T1000 (cell line): Measurements from ENCODE around the gene ALX3.

ENCODE experiments used
- DNase-seq: peaks from one replicate; lab custom pipeline; 2025; ENCODE audit warnings: mixed read lengths; lab: John Stamatoyannopoulos, UW

Gene ALX3

DNA sequence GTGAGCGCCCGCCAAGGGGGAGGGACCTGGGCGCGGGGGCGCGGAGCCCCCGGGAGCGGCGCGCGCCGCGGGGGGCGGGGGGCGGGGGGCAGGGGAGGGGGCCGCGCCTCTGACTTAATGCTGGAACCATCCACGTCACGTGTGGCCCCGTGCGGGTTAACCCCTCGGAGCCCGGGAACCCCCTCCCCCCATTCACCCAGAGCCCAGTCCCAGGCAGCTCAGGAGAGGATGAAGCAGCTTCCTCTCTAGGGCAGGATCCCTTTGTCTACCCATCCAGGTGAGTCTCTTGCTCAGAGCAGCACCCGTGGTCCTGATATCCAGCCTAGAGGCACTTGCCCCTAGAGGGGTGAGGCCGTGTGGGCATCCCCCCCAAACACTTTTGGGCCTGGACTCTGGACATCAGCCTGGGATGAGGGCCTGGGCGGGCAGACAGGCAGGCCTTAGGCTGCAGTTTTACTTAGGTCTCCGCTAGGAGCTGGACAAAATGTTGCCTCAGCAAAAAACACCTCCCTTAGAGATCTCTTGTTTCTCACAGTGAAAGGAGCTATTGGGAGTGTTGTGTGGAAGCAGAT, at the start of gene ALX3:
Gene ALX3 (minus strand): TSS at position 2 of the 572 bp plus-strand sequence. CDS start 60 bp downstream, outside the sequence.
- DNase-seq: no peak

DNA sequence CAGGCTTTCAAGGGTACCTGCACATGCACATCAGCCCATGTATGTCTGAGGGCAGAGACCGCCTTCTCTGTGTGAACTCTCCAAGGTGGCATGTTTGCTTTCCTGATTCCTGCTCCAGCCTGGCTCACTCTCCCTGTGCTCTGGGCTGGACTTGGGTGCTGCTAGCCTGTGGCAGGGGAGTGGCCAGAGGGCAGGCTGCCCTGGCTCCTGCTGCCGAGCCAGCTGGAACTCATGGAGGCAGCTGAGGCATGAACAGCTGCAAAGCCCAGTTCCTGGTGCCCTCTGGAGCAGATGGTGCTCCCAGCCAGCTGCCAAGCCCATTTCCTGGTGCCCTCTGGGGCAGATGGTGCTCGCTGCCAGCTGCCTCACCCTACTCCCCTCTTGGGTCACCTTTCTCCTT, 49.4 kb upstream of the ALX3 start:
- DNase-seq: no peak

DNA sequence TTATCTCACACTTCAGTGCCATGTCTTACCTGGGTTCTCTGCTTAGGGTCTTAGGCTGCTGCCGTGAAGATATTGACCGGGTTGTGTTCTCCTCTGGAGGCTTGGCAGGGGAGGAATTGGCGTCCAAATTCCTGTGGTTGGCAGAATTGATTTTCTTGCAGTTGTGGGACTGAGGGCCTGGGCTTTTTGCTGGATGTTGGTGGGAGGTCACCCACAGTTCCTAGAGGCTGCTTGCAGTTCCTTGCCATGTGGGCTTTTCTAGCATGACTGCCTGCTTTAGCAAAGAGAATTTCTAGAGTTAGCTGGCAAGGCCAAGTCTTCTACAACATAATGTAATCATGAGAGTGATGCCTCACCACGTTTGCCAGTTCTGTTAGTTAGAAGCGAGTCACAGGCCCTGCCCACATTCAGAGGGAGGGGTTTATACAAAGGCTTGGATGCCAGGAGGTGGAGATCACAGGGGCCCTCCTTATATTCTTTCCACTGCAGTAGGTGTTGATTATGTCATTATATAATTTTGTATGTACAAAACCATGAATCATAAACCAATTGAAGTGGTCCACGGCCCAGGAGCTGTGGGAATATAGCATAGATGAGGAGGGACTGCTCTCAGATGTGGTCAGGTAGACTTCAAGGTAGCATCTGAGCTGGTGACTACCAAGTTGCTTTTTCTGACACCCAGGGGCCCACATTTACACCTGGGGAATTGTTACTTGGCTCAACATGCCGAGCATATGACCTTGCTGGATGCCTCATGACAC, 48.3 kb upstream of the ALX3 start:
- DNase-seq: no peak

DNA sequence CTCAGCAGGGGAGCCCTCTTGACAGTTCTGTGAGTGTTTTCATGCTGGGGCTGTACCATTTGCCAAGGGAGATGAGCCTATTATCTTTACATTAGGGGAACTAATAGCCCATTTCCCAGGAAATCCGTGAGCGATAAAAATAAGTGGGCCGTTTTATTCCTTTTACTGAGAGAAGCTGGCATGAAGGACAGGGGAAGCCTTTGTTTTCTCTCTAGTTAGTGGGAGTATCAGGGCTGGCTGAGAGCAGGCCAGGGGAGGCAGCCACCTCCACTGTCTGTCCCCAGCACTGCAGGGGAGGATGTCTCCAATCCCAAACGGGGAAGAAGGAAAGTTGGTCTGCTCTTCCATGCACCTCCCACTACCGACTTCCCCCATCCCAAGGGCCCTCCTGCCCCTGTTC, 44.3 kb upstream of the ALX3 start:
- DNase-seq: no peak

DNA sequence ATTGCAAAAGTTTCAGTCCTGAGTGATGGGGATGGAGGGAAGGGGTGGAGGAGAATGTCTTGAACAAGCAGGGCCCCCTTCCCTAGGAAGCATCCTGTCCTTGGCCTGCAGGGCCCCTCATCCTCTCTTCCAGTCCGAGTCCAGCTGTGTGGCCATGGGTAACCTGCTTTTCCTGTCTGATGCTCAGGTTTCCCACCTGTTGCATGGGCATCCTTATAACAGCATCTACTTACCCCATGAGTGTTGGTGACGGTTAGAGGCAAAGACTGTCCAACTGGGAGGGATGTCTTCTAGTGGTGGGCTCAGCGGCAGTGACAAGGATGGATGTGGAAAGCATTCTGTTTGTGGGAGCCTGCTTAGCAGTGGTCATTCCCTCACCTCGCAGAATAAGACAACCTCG, 43.7 kb upstream of the ALX3 start:
- no peak for DNase-seq

DNA sequence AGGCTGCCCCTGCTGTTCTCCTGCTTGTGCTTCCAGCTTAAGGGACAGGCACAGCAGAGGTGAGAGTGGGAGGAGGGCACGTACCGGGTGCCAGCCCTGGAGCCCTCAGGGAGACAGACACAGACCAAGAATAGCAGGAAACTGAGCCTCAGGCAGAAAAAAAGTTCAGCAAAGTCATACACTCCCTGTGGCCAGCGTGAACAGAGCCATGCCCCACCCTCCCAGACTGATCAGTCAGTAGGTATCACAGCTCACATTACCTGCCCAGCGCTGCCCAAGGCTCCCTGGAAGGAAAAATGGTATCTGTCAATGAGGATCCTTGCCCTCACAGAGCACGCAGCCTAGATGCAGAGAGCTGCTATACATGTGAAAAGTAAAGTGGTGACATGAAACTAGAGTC, 43.1 kb upstream of the ALX3 start:
- no peak for DNase-seq

DNA sequence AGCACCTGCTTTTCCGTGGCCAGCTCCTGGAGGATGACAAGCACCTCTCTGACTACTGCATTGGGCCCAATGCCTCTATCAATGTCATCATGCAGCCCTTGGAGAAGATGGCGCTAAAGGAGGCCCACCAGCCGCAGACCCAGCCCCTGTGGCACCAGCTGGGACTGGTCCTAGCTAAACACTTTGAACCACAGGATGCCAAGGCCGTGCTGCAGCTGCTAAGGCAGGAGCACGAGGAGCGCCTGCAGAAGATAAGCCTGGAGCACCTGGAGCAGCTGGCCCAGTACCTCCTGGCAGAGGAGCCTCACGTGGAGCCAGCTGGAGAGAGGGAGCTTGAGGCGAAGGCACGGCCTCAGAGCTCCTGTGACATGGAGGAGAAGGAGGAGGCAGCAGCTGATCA, 42.2 kb upstream of the ALX3 start:
- no peak for DNase-seq

DNA sequence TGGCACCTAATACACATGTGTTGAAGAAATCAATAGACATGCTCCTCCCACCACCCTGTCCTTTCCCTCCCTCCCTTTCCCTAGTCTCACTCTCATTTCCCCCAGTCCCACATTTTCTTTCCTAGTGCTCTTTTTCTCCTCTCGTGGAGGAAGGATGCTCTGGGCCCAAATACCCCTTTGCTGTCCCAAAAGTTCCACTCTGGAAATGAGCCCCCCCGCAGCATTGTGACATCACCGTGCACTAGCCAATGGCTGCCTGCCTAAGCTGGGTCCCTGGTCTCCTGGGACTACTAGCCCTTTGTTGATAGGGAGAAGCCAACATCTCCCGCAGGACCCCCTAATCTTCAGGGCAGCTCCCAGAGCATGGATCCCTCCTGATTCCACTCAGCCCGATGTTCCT, 41.7 kb upstream of the ALX3 start, which contains the start of gene UBL4B:
Gene UBL4B (plus strand): TSS at position 301 of the 400 bp plus-strand sequence. CDS start 92 bp downstream, at position 393.
- no peak for DNase-seq

DNA sequence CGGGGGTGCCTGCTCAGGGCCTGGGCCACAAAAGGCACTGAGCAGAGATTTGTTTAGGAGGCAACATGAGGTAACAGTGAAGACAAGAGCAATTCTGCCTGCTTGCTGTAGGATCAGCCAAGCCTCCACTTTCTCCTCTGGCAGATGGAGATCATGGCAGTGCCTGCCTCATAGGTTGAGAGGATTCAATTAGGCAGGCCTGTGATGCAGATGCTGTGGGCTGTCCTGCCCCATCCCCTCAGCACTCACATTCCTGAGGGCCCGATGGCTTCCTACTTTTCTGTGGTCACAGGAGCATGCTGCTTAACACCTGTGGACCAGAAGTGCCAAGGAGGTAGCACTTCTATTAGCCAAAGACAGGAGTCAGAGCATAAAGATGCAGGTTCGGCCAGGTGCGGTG, 40.6 kb upstream of the ALX3 start:
- DNase-seq: no peak

DNA sequence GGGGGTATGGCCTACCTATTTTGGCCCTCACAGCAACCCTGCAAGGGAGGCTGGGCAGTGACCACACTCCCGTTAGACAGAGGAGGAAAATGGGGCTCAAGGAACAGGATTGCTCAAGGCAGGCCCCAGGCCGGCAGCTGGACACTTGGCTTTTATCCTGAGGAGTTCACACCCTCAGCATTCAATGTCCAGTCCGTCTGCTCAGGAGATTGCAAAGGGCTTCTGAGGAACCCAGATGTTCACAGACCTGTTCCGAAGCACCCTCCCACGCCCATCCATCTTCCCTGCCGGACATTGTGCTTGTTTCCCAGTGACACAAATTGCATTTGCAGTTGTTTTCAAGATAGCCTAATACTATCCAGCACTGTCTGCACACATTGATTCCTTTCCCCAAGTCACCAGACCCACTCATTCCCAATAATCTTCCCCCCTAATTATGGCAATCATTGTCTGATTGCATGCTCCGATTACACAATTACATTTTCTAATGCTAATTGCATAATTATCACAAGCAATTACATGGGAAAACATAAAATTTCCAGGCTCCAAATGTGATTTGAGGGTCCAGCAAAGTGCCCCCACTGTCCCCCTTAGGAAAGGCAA, 37.5 kb upstream of the ALX3 start:
- DNase-seq: no peak

DNA sequence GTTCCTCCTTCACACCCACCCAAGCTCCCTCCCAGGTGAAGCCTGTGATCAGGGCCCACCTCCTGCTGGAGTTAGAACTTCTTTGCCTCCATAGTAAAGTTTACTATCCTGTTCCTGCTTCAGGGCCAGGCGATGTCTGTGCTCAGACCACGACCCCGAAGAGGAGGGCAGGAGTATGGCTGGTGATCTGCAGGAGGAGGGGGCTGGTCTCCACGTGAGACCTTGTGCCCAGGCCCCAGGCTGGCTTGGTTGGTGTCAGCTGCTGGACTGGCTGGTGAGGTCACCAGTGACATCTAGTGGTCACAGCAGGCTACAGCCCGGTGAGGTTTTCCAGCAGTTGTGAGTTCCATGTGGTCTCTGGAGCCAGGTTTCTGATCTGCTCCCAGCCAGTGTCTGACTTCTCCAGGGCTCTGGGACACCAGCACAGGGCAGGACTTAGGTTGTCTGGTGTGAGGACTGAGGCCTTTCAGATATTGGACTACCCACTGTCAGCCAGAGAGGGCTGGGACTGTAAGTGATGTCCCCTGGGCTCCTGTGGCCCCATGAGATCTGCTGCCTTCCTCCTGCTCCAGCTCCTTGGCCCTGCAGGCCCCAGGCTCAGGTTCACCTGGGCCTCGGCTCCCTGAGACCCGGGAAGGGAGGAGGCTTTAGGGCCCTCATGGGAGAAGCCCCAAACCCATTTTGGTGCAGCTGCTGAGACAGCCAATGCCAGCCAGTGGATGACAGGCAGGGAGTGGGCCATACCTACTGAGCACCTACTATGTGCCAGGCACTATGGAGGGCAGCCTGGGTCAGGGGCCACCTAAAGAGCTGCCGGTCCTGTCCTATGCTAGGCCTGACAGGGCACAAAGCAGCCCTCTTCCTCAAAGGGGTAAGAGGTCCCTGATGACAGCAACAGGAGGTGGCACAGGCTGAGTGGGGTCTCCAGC, 35.8 kb upstream of the ALX3 start:
- DNase-seq: peak; percentile 52

DNA sequence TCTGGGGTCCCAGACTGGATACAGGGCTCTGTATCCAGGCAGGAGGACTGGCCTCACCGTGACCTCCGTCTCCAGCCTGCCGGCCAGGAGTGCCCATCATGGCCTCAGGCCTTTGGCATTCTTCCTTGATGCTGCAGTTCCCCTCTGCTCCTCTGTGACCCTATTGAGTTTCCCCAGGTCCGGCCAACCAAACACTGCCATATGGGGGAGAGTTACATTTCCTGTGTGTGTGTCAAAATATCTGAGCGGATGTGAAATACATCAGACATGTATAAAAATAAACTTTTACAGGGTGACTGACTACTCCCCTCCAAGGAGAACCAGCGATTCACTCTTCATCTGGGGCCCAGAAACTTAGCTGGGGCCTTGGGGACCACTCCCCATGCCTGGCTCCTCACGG, 31.6 kb upstream of the ALX3 start:
- DNase-seq: no peak

DNA sequence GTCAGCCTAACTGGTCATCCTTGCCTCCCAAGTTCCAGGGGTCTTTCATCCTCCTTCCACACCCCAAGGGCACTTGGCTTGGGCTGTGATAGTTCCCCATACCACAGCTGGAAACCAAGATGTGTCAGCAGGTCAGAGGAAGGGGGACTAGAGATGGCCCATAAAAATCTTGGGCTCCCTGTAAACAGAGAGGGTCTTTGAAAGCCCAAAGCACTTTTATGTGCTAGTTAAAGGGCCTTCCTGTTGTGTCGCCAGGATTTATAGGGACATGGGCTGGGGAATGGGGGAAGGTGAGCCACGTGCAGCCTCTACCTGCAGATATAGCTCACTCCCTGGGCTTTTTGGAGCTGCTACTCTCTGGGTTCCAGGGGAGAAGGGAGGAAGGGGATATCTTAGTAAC, 29.9 kb upstream of the ALX3 start:
- no peak for DNase-seq

DNA sequence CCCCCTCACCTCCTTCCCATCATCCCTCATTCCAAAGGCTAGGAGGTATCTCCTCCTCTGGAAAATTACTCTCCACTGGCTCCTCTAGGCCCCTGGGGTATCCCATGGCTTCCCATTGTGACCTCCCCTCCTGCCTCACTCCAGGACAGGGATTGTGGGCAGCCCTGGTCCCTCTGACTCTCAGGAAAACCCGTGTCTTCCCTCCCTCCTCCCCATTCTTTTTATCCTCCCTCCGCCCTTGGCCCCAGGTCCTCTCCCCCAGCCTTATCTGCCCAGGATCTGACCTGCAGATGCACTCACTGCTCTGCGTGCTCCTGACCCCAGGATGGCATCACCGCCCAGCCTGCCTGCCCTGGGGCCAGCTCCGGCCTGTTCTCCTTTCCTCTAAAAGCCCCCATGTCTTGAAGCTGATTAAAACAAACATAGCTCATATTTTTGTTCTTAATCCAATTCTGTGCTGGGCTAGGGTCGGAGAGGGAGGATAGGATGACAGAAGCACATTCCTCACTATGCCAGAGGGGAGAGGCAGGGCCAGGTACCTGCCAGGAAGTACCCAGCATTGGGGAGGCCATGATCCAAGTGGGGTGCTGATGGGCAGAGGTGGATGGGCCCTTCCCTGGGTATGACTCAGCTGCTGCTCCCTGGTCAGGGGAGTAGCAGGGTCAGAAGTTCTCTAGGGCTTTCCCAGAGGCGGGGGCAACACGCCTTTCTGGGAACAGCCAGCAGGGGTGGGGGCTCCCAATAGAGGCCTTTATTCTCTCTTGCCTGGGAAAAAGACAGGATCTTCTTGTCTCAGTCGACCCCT, 28.0 kb upstream of the ALX3 start:
- no peak for DNase-seq

DNA sequence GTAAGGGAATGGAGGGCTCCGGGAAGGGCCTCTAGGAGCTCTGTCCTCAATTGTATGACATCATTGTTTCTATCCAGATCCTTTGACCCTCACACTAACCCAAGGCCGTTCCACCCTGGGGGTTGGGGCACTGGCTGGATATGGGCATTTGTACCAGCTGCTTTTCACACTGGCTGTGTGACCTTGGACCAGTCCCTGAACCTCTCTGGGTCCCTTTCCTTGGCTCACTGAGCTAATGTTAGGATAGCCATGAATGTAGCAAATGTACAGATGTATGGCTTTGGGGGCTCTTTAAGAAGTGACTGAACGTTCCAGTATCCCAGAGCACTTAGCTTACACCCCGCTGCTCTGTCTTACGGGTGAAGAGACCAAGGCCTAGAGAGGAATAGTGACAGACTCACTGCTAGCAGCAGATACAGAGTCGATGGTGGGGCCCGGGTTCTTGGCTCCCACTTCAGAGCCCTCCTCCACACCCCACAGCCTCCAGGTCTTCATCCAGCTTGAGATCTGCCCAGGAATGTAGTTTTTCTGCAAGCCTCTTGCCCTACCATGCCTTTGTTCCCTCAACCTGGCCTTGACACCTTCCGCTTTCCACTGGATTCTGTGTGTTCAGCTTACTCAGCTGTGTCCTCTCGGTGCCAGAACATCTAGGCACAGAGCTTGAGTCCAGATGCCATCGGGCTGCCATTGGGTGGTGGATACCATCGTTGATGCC, 27.2 kb upstream of the ALX3 start:
- no peak for DNase-seq

DNA sequence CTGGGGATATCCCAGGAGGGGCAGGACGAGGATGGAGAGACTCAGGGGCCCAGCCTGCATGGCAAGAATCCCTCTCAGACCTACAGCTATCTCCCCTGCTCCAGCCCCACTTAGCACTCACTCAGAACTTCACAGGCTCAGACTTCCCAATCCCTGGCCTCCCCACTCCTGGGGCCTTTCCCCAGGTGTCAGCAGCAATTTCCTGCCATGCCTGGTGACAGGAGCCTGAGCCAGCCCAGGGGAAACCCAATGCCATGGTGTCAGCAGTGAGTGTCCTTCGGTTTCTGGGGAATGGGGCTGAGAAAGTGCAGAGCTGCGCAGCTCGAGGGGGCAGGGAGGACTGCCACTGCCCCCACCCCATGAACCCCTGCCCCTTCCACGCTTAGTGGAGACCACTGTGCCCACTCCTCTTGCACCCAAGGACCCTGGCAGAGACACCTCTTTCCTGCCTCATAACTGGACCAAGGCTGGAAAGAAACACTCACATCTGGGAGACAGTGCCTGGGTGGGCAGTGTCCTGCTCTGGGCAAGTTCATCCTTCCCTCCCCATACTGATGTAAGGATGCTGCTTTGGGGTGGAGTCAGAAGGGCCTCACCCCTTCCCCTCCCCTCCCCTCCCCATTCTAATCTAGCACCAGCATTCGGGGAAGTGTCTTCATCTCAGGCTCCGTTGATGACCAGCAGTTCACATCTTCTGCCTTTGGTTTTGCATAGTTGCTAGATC, 24.6 kb upstream of the ALX3 start:
- DNase-seq: no peak

DNA sequence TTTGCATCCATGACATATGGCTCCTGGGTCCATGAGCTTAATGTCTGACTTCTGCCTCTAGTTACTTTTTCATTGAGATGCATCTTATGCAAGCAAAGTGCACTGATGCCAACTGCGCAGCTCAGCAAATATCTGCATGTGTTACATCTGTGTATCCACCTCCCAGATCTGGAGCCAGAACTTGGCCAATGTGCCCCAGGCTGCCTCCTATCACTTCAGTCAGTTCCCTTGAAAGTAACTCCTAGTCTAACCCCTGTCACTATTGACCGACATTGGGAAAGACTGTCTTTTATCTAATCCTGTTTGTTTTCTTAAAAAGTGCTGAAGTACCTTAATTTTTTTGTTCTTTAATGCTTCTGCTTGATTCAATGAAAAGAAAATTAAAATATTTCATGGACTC, 22.5 kb upstream of the ALX3 start:
- no peak for DNase-seq

DNA sequence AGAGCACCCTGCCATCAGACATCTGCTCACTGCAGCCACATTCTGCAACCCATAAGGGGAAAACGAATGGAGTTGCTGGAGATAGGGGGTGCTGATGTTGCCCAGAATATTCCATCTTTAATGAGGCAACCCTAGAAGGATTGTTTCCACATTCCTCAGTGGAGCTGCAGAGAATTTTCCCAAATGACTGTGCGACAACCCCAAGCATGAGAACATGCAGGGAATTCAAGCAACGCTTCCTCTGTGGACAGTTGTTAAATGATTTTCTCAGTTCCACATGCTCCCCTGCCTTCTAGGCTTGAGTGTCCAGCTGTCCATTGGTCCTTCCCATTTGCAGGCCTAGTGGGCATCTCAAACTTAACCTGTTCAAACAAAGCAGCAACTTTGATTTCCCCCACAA, 21.3 kb upstream of the ALX3 start:
- DNase-seq: no peak

DNA sequence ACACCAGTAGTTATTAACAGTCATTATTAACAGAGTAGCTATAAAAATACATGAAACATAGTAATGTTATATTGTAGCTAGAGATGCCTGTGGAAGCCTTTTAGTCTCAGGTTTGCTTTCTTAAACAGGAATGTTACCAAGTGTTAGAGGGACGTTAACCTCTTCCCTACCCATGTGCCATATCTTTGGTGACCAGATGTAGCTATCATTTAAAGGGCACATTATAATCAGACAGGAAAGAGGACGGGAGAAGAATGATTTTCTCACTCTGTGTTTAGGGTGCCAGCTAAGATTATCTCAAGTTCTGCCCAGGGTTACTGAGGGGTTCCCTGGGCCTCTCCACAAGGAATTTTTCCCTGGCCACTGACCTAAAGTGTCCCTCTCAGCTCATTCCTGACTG, 20.9 kb upstream of the ALX3 start:
- DNase-seq: no peak
